ENCODE measurements around the gene KRT7. TPM values are rescaled to one million over a fixed set of nuclear protein-coding genes. Genes with fewer than 3 reads are reported as not detected.
A peak's percentile ranks its signal among the peaks of the same experiment; 100 is the strongest.

Gene KRT7
- 10 to 100 TPM in 1 of 4 donors, 1 to 10 TPM in 3; 2.5 to 33.9 (median 6.3) TPM for total RNA-seq

DNA sequence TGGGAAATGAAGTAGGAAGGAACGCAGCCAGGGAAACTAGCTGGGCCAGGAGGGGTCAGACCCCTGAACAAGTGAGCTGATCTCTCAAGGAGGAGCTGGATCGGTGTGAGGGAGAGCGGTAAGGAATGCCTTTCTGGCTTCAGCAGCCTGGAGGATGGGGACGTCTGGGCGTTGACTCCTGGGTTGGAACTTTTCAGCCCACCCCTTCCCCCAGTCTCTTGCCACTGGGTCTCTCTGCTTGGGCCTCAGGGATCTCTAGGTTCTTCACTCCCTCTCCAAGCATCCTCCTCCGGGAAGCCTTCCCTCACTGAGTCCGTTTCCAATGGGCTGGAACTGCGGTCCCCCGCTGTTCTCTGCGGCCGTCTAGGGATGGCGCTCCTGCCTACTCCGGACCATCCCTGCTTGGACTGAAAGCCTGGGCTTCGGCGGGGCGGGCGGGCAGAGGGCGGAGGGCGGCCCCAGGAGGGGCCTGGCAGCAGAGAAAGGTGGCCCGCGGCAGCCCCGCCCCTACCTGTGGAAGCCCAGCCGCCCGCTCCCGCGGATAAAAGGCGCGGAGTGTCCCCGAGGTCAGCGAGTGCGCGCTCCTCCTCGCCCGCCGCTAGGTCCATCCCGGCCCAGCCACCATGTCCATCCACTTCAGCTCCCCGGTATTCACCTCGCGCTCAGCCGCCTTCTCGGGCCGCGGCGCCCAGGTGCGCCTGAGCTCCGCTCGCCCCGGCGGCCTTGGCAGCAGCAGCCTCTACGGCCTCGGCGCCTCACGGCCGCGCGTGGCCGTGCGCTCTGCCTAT lies at the start of gene KRT7:
Gene KRT7 (plus strand): TSS at position 570 of the 788 bp plus-strand sequence. CDS start 54 bp downstream, at position 624.
- no peaks in the 10 kb centered on the region for H3K9me3 ChIP-seq
- no peak for DNase-seq (ENCODE audit: low spot score in 2 of 2)
- peaks cover 0 to 36% of the 10 kb centered on the region in 2 donors for H3K27me3 ChIP-seq
- peaks cover 0 to 31% (median 2%) of the 10 kb centered on the region in 4 donors for H3K4me1 ChIP-seq
- peak within 1 kb of the TSS in 1 of 4 donors; percentile 11 for H3K4me3 ChIP-seq
- 9 to 13% methylated on average over 8 to 54 of the region's 58 CpGs for WGBS, 2 donors
- no peaks in the 10 kb centered on the region for H3K36me3 ChIP-seq
- H3K27ac ChIP-seq, result no peak within 1 kb of the TSS
- TF ChIP-seq EP300 (IDR thresholded peaks at IDR 0.05) (no peak), POLR2A (IDR thresholded peaks at IDR 0.05) (no peak)
- TF ChIP-seq, protein P1, sequence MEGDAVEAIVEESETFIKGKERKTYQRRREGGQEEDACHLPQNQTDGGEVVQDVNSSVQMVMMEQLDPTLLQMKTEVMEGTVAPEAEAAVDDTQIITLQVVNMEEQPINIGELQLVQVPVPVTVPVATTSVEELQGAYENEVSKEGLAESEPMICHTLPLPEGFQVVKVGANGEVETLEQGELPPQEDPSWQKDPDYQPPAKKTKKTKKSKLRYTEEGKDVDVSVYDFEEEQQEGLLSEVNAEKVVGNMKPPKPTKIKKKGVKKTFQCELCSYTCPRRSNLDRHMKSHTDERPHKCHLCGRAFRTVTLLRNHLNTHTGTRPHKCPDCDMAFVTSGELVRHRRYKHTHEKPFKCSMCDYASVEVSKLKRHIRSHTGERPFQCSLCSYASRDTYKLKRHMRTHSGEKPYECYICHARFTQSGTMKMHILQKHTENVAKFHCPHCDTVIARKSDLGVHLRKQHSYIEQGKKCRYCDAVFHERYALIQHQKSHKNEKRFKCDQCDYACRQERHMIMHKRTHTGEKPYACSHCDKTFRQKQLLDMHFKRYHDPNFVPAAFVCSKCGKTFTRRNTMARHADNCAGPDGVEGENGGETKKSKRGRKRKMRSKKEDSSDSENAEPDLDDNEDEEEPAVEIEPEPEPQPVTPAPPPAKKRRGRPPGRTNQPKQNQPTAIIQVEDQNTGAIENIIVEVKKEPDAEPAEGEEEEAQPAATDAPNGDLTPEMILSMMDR (IDR thresholded peaks at IDR 0.05), result no peak

DNA sequence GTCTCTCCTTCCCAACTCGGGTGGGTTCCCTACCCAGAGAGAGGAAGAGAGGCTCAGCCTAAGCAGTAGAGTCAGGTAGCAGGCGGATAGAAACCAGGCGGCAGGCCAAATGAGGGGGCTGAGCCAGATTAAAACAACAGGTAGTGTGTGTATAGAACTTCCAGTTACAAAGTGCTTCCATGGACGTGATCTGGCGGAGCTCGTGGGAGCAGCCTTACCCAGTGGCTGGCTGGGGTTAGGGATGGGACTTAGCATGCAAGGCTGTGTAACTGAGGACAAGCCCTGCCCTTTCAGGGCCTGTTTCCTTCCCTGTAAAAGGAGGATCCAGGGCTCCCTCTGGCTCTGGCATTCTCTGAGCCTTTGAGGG lies 49.5 kb upstream of the KRT7 start:
- no peak for DNase-seq (ENCODE audit: low spot score in 2 of 2)
- no peak overlapping the region for H3K4me3 ChIP-seq
- no peak overlapping the region for H3K27ac ChIP-seq
- no peaks in the 10 kb centered on the region for H3K27me3 ChIP-seq
- TF ChIP-seq EP300 (IDR thresholded peaks at IDR 0.05), result no peak
- WGBS, 2 donors, result 67 to 69% methylated on average over 6 of the region's 6 CpGs
- H3K9me3 ChIP-seq, result no peaks in the 10 kb centered on the region
- H3K36me3 ChIP-seq, result no peaks in the 10 kb centered on the region
- peaks cover 0 to 15% (median 0%) of the 10 kb centered on the region in 4 donors for H3K4me1 ChIP-seq

DNA sequence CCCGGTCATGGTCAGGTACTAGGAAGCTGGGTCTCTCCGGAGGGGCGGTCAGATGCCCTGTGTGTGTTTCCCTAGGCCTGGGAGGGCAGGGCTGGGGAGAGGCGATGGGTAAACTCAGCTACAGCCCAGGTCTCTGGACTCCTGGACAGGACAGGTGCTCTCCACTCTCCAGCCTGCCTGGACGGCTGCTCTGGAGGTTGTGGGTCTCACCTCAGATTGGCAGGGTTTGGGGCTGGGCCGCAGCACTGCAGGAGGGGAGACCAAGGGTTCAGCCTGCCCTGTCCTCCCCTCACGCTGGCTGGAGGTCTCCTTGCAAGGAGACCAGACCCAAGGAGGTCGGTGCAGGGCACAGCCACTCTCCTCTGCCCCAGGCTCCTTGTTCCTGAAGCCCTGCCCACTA lies 49.1 kb upstream of the KRT7 start:
- no peaks in the 10 kb centered on the region for H3K36me3 ChIP-seq
- no peaks in the 10 kb centered on the region for H3K27me3 ChIP-seq
- H3K9me3 ChIP-seq, result no peaks in the 10 kb centered on the region
- TF ChIP-seq POLR2A (IDR thresholded peaks at IDR 0.05) (no peak), EP300 (IDR thresholded peaks at IDR 0.05) (no peak)
- TF ChIP-seq, protein P1 (IDR thresholded peaks at IDR 0.05), result no peak
- DNase-seq (ENCODE audit: low spot score in 2 of 2), result no peak
- 92 to 95% methylated on average over 8 of the region's 8 CpGs for WGBS, 2 donors
- no peak overlapping the region for H3K4me3 ChIP-seq
- no peak overlapping the region for H3K27ac ChIP-seq
- peaks cover 0 to 15% (median 0%) of the 10 kb centered on the region in 4 donors for H3K4me1 ChIP-seq

DNA sequence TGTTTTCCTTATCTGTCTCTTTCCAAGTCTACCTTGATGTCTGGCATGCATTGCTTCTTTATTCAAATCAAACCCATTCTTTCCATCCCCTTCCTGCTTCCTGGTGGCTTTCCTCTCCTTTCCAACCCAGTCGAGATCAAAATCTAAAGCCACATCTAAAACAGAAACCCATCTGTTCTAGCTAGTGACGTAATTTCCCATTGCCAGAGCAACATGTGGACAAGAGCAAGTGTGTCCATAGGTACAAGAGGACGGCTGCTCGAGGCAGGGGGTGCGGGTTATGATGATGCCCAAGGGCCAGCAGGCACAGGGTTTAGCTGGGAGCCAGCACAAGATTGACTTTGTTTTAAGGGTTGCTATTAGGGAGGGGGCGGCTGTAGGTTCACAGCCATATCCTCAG lies 48.2 kb upstream of the KRT7 start:
- Histone ChIP-seq H3K36me3 (no peaks in the 10 kb centered on the region), H3K4me1 (peaks cover 0 to 15% (median 0%) of the 10 kb centered on the region in 4 donors), H3K4me3 (no peak overlapping the region), H3K27me3 (no peaks in the 10 kb centered on the region), H3K9me3 (no peaks in the 10 kb centered on the region), H3K27ac (no peak overlapping the region)
- TF ChIP-seq, protein P1 (IDR thresholded peaks at IDR 0.05), result no peak
- TF ChIP-seq POLR2A (IDR thresholded peaks at IDR 0.05) (no peak), EP300 (IDR thresholded peaks at IDR 0.05) (no peak)
- 52 to 66% methylated on average over 6 of the region's 6 CpGs for WGBS, 2 donors
- no peak for DNase-seq (ENCODE audit: low spot score in 2 of 2)

DNA sequence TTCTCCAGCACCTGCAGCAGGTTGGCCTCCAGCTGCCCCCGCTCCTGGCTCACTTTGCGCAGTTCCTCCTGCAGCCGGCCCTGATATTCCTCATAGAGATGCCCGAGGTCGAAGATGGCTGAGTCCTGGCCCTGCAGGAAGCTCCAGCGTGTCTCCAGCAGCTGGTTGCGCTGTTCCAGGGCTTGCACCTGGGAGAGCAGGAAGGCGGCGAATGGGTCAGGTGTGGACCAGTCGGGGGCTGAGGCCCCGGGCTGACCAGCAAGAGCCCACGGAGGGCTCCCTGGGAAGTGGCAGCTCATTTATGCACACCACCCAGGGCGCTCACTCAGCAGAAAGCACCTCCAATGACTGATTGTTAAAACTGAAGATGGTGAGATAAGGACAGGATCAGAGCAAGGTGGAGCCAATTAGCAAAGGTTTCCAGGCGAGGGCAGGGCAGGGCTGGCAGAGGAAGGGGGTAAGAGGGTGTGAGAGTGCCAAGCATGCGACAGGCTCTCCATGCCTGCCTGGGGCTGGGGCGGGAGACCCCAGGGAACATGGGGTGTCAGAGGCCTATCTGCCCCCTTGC lies 47.6 kb upstream of the KRT7 start:
- peaks cover 0 to 15% (median 0%) of the 10 kb centered on the region in 4 donors for H3K4me1 ChIP-seq
- H3K27me3 ChIP-seq, result no peaks in the 10 kb centered on the region
- H3K9me3 ChIP-seq, result no peaks in the 10 kb centered on the region
- 89 to 91% methylated on average over 16 of the region's 16 CpGs for WGBS, 2 donors
- TF ChIP-seq POLR2A (IDR thresholded peaks at IDR 0.05) (no peak), EP300 (IDR thresholded peaks at IDR 0.05) (no peak)
- TF ChIP-seq, protein P1 (IDR thresholded peaks at IDR 0.05), result no peak
- DNase-seq (ENCODE audit: low spot score in 2 of 2), result no peak
- H3K27ac ChIP-seq, result no peak overlapping the region
- H3K4me3 ChIP-seq, result no peak overlapping the region
- H3K36me3 ChIP-seq, result no peaks in the 10 kb centered on the region

Data from tibial nerve (tissue), 4 donors.